Thyroid gland (tissue), 4 donors: ENCODE data around the gene RCAN2.

Experiments used
- POLR2A ChIP-seq, 2 donors: fragments of 450-650 bp; IDR thresholded peaks; one replicate each; pipeline ENCODE4 v1.6.1; 2017; ENCODE audit warnings: antibody characterized with exemption in 2 of 2, mild to moderate bottlenecking in 2 of 2, moderate library complexity in 1 of 2
- TF ChIP-seq, protein P1 (sequence below), 6 experiments: fragments of 200-600 bp in 3 of 6; fragments of 450-650 bp in 3 of 6; sonication (generic) in 3 of 6; IDR thresholded peaks; one replicate each; pipeline ENCODE4 v1.5.1; 2016 to 2019; ENCODE audit warnings: antibody characterized with exemption in 6 of 6, mild to moderate bottlenecking in 2 of 6, inconsistent platforms in 1 of 6, moderate library complexity in 1 of 6

DNA sequence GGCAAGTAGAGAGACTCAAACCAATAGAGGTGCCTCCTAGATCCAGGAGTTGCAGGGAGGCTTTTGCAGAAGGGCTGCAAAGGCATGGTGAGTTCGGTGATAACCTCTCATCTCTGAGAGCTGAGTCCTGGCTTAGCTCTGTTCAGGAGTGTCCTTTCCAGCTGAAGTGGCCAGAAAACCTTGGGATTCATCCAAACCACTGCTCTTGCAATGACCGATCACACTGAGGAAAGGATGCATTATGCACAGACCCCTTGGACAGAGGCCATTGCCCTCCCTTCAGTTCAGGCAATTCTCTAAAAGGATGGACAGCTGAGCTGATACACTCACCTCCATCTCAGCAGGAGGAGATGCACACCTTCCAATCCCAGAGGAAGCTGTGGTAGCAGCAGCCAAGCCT lies 161.7 kb downstream of the RCAN2 start:
- TF ChIP-seq, protein P1, sequence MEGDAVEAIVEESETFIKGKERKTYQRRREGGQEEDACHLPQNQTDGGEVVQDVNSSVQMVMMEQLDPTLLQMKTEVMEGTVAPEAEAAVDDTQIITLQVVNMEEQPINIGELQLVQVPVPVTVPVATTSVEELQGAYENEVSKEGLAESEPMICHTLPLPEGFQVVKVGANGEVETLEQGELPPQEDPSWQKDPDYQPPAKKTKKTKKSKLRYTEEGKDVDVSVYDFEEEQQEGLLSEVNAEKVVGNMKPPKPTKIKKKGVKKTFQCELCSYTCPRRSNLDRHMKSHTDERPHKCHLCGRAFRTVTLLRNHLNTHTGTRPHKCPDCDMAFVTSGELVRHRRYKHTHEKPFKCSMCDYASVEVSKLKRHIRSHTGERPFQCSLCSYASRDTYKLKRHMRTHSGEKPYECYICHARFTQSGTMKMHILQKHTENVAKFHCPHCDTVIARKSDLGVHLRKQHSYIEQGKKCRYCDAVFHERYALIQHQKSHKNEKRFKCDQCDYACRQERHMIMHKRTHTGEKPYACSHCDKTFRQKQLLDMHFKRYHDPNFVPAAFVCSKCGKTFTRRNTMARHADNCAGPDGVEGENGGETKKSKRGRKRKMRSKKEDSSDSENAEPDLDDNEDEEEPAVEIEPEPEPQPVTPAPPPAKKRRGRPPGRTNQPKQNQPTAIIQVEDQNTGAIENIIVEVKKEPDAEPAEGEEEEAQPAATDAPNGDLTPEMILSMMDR (IDR thresholded peaks at IDR 0.05), result no peak
- no peak for TF ChIP-seq POLR2A (IDR thresholded peaks at IDR 0.05)
